ENCODE data around the gene TMEM87B.

DNA sequence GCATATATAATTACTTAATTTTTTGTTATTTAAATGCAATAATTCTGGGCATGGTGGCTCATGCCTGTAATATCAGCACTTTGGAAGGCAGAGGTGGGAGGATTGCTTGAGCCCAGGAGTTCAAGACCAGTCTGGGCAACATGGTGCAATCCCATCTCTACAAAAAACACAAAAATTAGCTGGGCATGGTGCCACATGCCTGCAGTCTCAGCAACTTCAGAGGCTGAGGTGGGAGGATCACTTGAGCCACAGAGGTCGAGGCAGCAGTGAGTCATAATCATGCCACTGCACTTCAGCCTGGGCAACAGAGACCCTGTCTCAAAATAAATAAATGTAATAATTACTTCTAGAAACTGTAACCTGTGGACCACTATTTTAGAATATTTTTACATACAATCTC is 21.5 kb upstream of the TMEM87B start:
- TF ChIP-seq, protein P1, sequence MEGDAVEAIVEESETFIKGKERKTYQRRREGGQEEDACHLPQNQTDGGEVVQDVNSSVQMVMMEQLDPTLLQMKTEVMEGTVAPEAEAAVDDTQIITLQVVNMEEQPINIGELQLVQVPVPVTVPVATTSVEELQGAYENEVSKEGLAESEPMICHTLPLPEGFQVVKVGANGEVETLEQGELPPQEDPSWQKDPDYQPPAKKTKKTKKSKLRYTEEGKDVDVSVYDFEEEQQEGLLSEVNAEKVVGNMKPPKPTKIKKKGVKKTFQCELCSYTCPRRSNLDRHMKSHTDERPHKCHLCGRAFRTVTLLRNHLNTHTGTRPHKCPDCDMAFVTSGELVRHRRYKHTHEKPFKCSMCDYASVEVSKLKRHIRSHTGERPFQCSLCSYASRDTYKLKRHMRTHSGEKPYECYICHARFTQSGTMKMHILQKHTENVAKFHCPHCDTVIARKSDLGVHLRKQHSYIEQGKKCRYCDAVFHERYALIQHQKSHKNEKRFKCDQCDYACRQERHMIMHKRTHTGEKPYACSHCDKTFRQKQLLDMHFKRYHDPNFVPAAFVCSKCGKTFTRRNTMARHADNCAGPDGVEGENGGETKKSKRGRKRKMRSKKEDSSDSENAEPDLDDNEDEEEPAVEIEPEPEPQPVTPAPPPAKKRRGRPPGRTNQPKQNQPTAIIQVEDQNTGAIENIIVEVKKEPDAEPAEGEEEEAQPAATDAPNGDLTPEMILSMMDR (conservative IDR thresholded peaks at IDR 0.05): no peak
- no peak for TF ChIP-seq EZH2 (IDR thresholded peaks at IDR 0.05; ENCODE audit: low read depth)

Data from PC-9 (cell line).